CD8-positive, alpha-beta memory T cell (primary cell): ENCODE measurements around the gene ADGRV1. TPM values are rescaled to one million over a fixed set of nuclear protein-coding genes. Genes with fewer than 3 reads are reported as not detected.

Source experiments
- CTCF ChIA-PET: fragments of 350-600 bp; sonication (Branson Sonifier 250); formaldehyde crosslinking; loops from one replicate; lab custom pipeline; 2021; ENCODE audit warnings: antibody characterized with exemption; lab: Charles Lee
- POLR2A ChIA-PET: fragments of 350-600 bp; sonication (Branson Sonifier 250); formaldehyde crosslinking; loops from one replicate; lab custom pipeline; 2021; ENCODE audit warnings: antibody characterized with exemption; lab: Charles Lee
- DNase-seq, 5 donors: peaks; one replicate each; pipeline versions ENCODE4 v3.0.0 to v3.0.0-alpha.2; 2020 to 2022; ENCODE audit warnings: mixed read lengths in 1 of 5
- H3K27ac ChIP-seq: one replicate; pipeline ENCODE4 v1.7.0; 2013; ENCODE audit warnings: low read depth, mild to moderate bottlenecking, low read length, moderate library complexity
- H3K27me3 ChIP-seq: 2 replicates; pipeline ENCODE4 v1.7.0; 2013; ENCODE audit warnings: low read length, mild to moderate bottlenecking; ENCODE audit not compliant: insufficient read depth, poor library complexity, severe bottlenecking
- H3K36me3 ChIP-seq: 2 replicates; pipeline ENCODE4 v1.7.0; 2013; ENCODE audit warnings: mild to moderate bottlenecking, low read length, moderate library complexity; ENCODE audit not compliant: insufficient read depth
- H3K4me1 ChIP-seq: 2 replicates; pipeline ENCODE4 v1.7.0; 2013; ENCODE audit warnings: mild to moderate bottlenecking, low read length, moderate library complexity; ENCODE audit not compliant: insufficient read depth
- H3K4me3 ChIP-seq: 2 replicates; pipeline ENCODE4 v1.7.0; 2013; ENCODE audit warnings: mild to moderate bottlenecking, low read length
- H3K9me3 ChIP-seq: 2 replicates; pipeline ENCODE4 v1.7.0; 2013; ENCODE audit warnings: mild to moderate bottlenecking, low read length
- H3K27ac Mint-ChIP-seq, 8 donors: one replicate each; pipeline ENCODE4 v1.8.0; 2020 to 2021; ENCODE audit warnings: mixed read lengths in 8 of 8, mild to moderate bottlenecking in 6 of 8, inconsistent platforms in 3 of 8, moderate library complexity in 3 of 8
- H3K27me3 Mint-ChIP-seq, 2 donors: one replicate each; pipeline ENCODE4 v1.8.0; 2020 to 2021; ENCODE audit warnings: mixed read lengths in 2 of 2, mild to moderate bottlenecking in 1 of 2, moderate library complexity in 1 of 2
- H3K36me3 Mint-ChIP-seq, 3 donors: one replicate each; pipeline ENCODE4 v1.8.0; 2020 to 2021; ENCODE audit warnings: mixed read lengths in 3 of 3, inconsistent platforms in 1 of 3, mild to moderate bottlenecking in 1 of 3
- H3K4me1 Mint-ChIP-seq, 3 donors: one replicate each; pipeline ENCODE4 v1.8.0; 2020 to 2021; ENCODE audit warnings: mixed read lengths in 3 of 3, inconsistent platforms in 1 of 3, mild to moderate bottlenecking in 1 of 3
- H3K4me3 Mint-ChIP-seq, 7 donors: one replicate each; pipeline ENCODE4 v1.8.0; 2020 to 2021; ENCODE audit warnings: mixed read lengths in 7 of 7, mild to moderate bottlenecking in 6 of 7, moderate library complexity in 4 of 7, inconsistent platforms in 2 of 7
- H3K9me3 Mint-ChIP-seq, 5 donors: one replicate each; pipeline ENCODE4 v1.8.0; 2020 to 2022; ENCODE audit warnings: mixed read lengths in 5 of 5, mild to moderate bottlenecking in 3 of 5, moderate library complexity in 2 of 5, inconsistent platforms in 1 of 5
- polyA plus RNA-seq: library from polyadenylated mRNA; unstranded; fragments of 300-500 nt; fragmentation: Illumina TruSeq; gene quantifications from one replicate; pipeline ENCODE4 v1.2.3, GENCODE V29; 2021
- total RNA-seq, 2 experiments: library from RNA; stranded (reverse); gene quantifications; one replicate each; pipeline ENCODE4 v1.2.3, GENCODE V29; 2021

Gene ADGRV1
- total and polyA plus RNA-seq, 3 experiments from 2014 or later = 0.33 to 0.44 TPM; not detected in 1

GRCh38 chr5:91188755-91189154 lies 630.2 kb downstream of the ADGRV1 start:
- CTCF ChIA-PET = no interaction called here
- peaks cover 0 to 2% (median 0%) of the 10 kb centered on the region in 5 donors for H3K9me3 Mint-ChIP-seq
- no peak overlapping the region for H3K27ac Mint-ChIP-seq
- peaks cover 0 to 4% (median 3%) of the 10 kb centered on the region in 3 donors for H3K4me1 Mint-ChIP-seq
- Histone ChIP-seq H3K4me1 (no peaks in the 10 kb centered on the region), H3K4me3 (no peak overlapping the region), H3K36me3 (no peaks in the 10 kb centered on the region), H3K27me3 (no peaks in the 10 kb centered on the region), H3K9me3 (no peaks in the 10 kb centered on the region), H3K27ac (no peak overlapping the region)
- POLR2A ChIA-PET = interaction anchor here (0.7 kb wide), 1 partner anchor 196 kb away, joined by 4 read pairs; no protein-coding TSS in a partner anchor
- no peaks in the 10 kb centered on the region for H3K36me3 Mint-ChIP-seq
- H3K27me3 Mint-ChIP-seq = peaks cover 11 to 33% of the 10 kb centered on the region in 2 donors
- no peak for DNase-seq
- H3K4me3 Mint-ChIP-seq = no peak overlapping the region

- DNase-seq = no peak
- ChIA-PET CTCF (no interaction called here), POLR2A (no interaction called here)
- Mint-ChIP-seq H3K27me3 (peaks cover 10 to 27% of the 10 kb centered on the region in 2 donors), H3K4me3 (peak overlapping the region in 1 of 7 donors; percentile 12), H3K36me3 (no peaks in the 10 kb centered on the region), H3K4me1 (peaks cover 0 to 4% (median 3%) of the 10 kb centered on the region in 3 donors), H3K27ac (peak overlapping the region in 2 of 8 donors; percentile 54 to 72), H3K9me3 (peaks cover 0 to 2% (median 0%) of the 10 kb centered on the region in 5 donors)
- H3K27ac ChIP-seq = no peak overlapping the region
- H3K27me3 ChIP-seq = no peaks in the 10 kb centered on the region
- H3K4me3 ChIP-seq = no peak overlapping the region
- no peaks in the 10 kb centered on the region for H3K36me3 ChIP-seq
- H3K4me1 ChIP-seq = no peaks in the 10 kb centered on the region
- H3K9me3 ChIP-seq = no peaks in the 10 kb centered on the region
These were observed 631.1 kb downstream of the ADGRV1 start for GRCh38 chr5:91189480-91190313.

DNA sequence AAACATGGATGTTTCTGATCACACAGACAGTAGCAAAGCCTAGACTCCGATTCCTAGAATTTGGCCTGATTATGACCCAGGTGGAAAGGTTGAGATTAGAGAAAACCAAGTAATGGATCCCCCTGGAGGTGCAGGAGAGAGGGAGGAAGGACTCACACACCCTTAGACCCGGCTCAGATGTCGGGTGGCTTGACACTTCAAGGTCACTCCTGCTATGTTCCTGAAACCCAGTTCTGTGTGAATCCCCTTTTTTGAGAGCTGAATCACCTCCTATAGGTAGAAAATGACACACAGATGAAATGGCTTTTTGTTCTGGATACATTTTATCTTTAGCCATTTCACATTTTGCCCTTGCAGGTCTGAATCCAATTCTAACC lies 631.7 kb downstream of the ADGRV1 start:
- ChIA-PET CTCF (no interaction called here), POLR2A (no interaction called here)
- H3K9me3 Mint-ChIP-seq = peaks cover 0 to 2% (median 0%) of the 10 kb centered on the region in 5 donors
- peak overlapping the region in 1 of 7 donors; percentile 12 for H3K4me3 Mint-ChIP-seq
- Histone ChIP-seq H3K27me3 (no peaks in the 10 kb centered on the region), H3K9me3 (no peaks in the 10 kb centered on the region), H3K4me1 (no peaks in the 10 kb centered on the region), H3K4me3 (no peak overlapping the region), H3K36me3 (no peaks in the 10 kb centered on the region), H3K27ac (no peak overlapping the region)
- peaks cover 10 to 31% of the 10 kb centered on the region in 2 donors for H3K27me3 Mint-ChIP-seq
- peaks cover 0 to 4% (median 3%) of the 10 kb centered on the region in 3 donors for H3K4me1 Mint-ChIP-seq
- DNase-seq = no peak
- peak overlapping the region in 1 of 8 donors; percentile 54 for H3K27ac Mint-ChIP-seq
- H3K36me3 Mint-ChIP-seq = no peaks in the 10 kb centered on the region

GRCh38 chr5:91194824-91195381 lies 636.3 kb downstream of the ADGRV1 start:
- Mint-ChIP-seq H3K4me3 (no peak overlapping the region), H3K36me3 (peaks cover 0 to 6% (median 0%) of the 10 kb centered on the region in 3 donors), H3K27me3 (peaks cover 7 to 39% of the 10 kb centered on the region in 2 donors), H3K4me1 (peaks cover 0 to under 1% (median 0%) of the 10 kb centered on the region in 3 donors), H3K27ac (no peak overlapping the region), H3K9me3 (no peaks in the 10 kb centered on the region)
- no peak overlapping the region for H3K27ac ChIP-seq
- no peaks in the 10 kb centered on the region for H3K9me3 ChIP-seq
- H3K4me3 ChIP-seq = no peak overlapping the region
- no peaks in the 10 kb centered on the region for H3K27me3 ChIP-seq
- POLR2A ChIA-PET = no interaction called here
- H3K4me1 ChIP-seq = no peaks in the 10 kb centered on the region
- CTCF ChIA-PET = no interaction called here
- DNase-seq = no peak
- H3K36me3 ChIP-seq = no peaks in the 10 kb centered on the region

DNA sequence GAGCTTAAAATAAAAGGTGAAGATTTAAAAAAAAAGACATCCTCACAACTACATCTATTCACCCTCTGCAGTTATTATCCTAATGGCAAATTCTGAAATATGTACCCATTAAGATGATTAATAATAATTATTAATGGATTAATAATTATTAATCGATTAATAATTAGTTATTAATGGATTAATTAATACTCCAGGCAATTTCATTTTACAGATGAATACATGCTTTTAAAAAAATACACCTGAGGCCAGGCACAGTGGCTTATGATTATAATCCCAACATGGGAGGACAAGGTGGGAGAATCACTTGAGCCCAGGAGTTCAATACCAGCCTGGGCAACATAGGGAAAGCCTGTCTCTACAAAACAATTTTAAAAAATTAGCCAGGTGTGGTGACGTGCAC lies 642.1 kb downstream of the ADGRV1 start:
- Histone ChIP-seq H3K9me3 (no peaks in the 10 kb centered on the region), H3K27me3 (no peaks in the 10 kb centered on the region), H3K4me1 (no peaks in the 10 kb centered on the region), H3K4me3 (no peak overlapping the region), H3K36me3 (no peaks in the 10 kb centered on the region), H3K27ac (no peak overlapping the region)
- Mint-ChIP-seq H3K4me1 (no peaks in the 10 kb centered on the region), H3K9me3 (no peaks in the 10 kb centered on the region), H3K27me3 (peaks cover 8 to 36% of the 10 kb centered on the region in 2 donors), H3K4me3 (no peak overlapping the region), H3K27ac (no peak overlapping the region), H3K36me3 (peaks cover 0 to 6% (median 0%) of the 10 kb centered on the region in 3 donors)
- ChIA-PET CTCF (no interaction called here), POLR2A (no interaction called here)
- no peak for DNase-seq

GRCh38 chr5:91206103-91206502 lies 647.5 kb downstream of the ADGRV1 start:
- H3K9me3 ChIP-seq = no peaks in the 10 kb centered on the region
- CTCF ChIA-PET = interaction anchor here (1.3 kb wide), 1 partner anchor 9 kb away, joined by 3 read pairs; no protein-coding TSS in a partner anchor

DNA sequence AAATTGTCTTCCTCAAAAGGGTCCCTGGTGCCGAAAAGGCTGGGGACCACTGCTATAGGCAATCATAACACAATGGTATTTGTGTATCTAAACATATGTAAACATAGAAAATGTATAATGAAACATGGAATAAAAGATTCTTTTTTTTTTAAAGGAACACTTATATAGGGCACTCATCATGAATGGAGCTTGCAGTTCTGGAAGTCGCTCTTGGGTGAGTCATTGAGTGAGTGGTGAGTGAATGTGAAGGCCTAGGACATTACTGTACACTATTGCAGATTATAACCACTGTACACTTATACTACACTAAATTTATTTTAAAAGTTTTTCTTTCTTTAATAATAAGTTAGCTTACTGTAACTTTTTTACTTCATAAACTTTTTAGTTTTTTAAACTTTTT lies 648.1 kb downstream of the ADGRV1 start:
- Mint-ChIP-seq H3K27ac (peak overlapping the region in 1 of 8 donors; percentile 21), H3K36me3 (no peaks in the 10 kb centered on the region), H3K9me3 (no peaks in the 10 kb centered on the region), H3K4me3 (no peak overlapping the region), H3K4me1 (no peaks in the 10 kb centered on the region), H3K27me3 (peaks cover 0 to 3% of the 10 kb centered on the region in 2 donors)
- Histone ChIP-seq H3K36me3 (no peaks in the 10 kb centered on the region), H3K27ac (no peak overlapping the region), H3K27me3 (no peaks in the 10 kb centered on the region), H3K4me3 (no peak overlapping the region), H3K9me3 (no peaks in the 10 kb centered on the region), H3K4me1 (no peaks in the 10 kb centered on the region)
- ChIA-PET CTCF (interaction anchor here (1.3 kb wide), 1 partner anchor 10 kb away, joined by 3 read pairs; no protein-coding TSS in a partner anchor), POLR2A (no interaction called here)
- no peak for DNase-seq

More at GRCh38 chr5:91206103-91206502, 647.5 kb downstream of the ADGRV1 start:
- Mint-ChIP-seq H3K36me3 (no peaks in the 10 kb centered on the region), H3K4me1 (no peaks in the 10 kb centered on the region), H3K4me3 (no peak overlapping the region), H3K27me3 (peaks cover 0 to 3% of the 10 kb centered on the region in 2 donors), H3K27ac (no peak overlapping the region), H3K9me3 (no peaks in the 10 kb centered on the region)
- Histone ChIP-seq H3K36me3 (no peaks in the 10 kb centered on the region), H3K27me3 (no peaks in the 10 kb centered on the region), H3K4me3 (no peak overlapping the region), H3K27ac (no peak overlapping the region), H3K4me1 (no peaks in the 10 kb centered on the region)
- POLR2A ChIA-PET = no interaction called here
- no peak for DNase-seq

DNA sequence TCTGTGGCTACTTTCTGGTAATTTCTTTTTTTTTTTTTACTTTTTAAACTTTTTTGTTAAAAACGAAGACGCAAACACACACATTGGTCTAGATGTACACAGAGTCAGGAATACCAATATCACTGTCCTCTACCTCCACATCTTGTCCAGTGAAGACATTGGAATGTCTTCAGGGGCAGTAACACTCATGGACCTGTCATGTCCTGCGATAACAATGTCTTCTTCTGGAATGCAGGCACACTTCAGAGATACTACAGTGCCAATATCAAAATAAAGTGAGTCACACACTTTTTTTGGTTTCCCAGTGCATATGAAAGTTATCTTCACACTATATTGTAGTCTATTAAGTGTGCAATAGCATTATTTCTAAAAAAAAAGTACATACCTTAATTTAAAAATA lies 648.7 kb downstream of the ADGRV1 start:
- H3K4me3 Mint-ChIP-seq = no peak overlapping the region
- H3K27me3 Mint-ChIP-seq = peaks cover 0 to 3% of the 10 kb centered on the region in 2 donors
- Histone ChIP-seq H3K4me1 (no peaks in the 10 kb centered on the region), H3K27me3 (no peaks in the 10 kb centered on the region), H3K4me3 (no peak overlapping the region), H3K27ac (no peak overlapping the region), H3K9me3 (no peaks in the 10 kb centered on the region), H3K36me3 (no peaks in the 10 kb centered on the region)
- ChIA-PET CTCF (interaction anchor here (1.3 kb wide), 1 partner anchor 11 kb away, joined by 3 read pairs; no protein-coding TSS in a partner anchor), POLR2A (no interaction called here)
- DNase-seq = no peak
- no peaks in the 10 kb centered on the region for H3K36me3 Mint-ChIP-seq
- no peak overlapping the region for H3K27ac Mint-ChIP-seq
- no peaks in the 10 kb centered on the region for H3K9me3 Mint-ChIP-seq
- H3K4me1 Mint-ChIP-seq = no peaks in the 10 kb centered on the region
